SKM-1 (cell line): ENCODE measurements around the gene TAB3.
"Not testable (repeated sequence)": the region's sequence is repeated elsewhere in the genome, so short reads cannot be mapped to it uniquely, and the experiment has no call there.

Experiments
- DNase-seq: peaks from one replicate; lab custom pipeline; 2025; ENCODE audit not compliant: unreplicated experiment; lab: John Stamatoyannopoulos, UW

The TAB3 gene

DNA sequence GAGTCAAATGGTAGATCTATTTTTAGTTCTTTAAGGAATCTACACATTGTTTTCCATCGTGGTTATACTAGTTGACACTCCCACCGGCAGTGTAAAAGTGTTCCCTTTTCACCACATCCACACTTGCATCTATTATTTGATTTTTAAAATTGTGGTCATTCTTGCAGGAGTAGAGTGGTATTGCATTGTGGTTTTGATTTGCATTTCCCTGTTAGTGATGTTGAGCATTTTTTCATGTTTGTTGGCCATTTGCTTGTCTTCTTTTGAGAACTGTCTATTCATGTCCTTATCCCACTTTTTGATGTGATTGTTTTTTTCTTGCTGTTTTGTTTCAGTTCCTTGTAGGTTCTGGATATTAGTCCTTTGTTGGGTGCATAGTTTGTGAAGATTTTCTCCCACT lies 70.0 kb downstream of the TAB3 start:
- DNase-seq = no peak

DNA sequence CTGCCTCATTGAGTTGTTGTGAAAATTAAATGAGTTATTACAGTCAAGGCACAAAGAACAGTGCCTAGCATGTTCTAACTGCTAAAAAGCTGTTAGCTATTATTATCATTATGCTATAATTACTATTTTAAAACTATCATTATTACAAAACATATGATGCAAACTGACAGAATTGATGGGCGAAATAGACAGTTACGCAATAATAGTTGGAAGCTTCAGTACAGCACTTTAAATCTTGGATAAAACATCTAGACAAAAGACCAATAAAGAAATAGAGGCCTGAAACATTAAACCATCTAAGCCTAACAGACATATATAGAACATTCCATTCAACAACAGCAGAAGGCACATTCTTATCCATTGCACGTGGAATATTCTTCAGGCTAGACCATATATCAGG lies 73.0 kb downstream of the TAB3 start:
- no peak for DNase-seq

DNA sequence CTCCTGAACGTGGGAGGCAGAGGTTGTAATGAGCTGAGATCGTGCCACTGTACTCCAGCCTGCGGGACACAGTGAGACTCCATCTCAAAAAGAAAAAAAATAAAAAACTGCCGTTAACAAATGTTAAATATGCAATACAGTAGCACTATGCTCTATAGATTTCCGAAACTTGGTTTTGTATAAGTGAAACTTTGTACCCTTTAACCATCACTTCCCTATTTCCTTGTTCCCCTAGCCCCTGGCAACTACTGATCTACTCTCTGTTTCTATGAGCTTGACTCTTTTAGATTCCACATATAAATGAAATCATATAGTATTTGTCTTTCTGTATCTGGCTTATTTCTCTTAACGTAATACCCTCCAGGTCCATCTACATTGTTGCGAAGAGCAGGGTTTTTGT lies 74.1 kb downstream of the TAB3 start:
- DNase-seq = no peak

DNA sequence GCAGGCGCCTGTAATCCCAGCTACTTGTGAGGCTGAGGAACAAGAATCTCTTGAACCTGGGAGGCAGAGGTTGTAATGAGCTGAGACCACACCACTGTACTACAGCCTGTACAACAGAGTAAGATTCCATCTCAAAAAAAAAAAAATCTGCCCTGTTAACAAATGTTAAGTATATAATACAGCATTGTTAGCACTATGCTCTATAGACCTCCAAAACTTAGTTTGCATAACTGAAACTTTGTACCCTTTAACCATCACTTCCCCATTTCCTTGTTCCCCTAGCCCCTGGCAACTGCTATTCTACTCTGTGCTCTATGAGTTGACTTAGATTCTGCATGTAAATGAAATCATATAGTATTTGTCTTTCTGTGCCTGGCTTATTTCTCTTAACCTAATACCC lies 76.7 kb downstream of the TAB3 start:
- no peak for DNase-seq

DNA sequence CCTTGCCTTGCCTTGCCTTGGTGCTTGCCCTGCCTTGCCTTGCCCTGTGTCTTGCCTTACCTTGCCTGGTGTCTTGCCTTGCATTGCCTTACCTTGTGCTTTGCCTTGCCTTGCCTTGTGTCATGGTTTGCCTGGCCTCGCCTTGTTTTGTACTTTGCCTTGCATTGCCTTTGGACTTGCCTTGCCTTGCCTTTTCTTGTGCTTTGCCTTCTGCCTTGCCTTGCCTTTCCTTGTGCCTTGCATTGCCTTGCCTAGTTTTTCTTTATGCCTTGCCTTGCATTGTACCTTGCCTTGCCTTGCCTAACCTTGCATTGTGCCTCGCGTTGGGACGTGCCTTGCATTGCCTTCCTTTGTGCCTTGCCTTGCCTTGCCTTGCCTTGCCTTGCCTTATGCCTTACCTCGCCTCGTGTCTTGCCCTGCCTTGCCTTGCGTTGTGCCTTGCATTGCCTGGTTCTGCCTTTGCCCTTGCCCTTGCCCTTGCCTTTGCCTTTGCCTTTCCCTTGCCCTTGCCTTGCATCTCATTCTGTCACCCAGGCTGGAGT lies 82.8 kb downstream of the TAB3 start:
- DNase-seq = no peak

DNA sequence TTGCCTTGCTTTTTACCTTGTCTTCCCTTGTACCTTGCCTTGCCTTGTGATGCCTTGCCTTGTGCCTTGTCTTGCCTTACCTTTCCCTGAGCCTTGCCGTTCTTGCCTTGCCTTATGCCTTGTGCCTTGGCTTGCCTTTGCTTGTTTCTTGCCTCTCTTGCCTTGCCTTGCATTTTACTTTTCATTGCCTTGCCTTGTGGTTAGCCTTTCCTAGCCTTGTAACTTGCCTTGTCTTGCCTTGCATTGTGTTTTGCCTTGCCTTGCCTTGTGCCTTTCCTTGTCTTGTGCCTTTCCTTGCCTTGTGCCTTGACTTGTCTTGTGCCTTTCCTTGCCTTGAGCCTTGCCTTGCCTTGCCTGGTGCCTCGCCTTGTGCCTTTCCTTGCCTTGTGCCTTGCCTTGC lies 84.6 kb downstream of the TAB3 start:
- no peak for DNase-seq

DNA sequence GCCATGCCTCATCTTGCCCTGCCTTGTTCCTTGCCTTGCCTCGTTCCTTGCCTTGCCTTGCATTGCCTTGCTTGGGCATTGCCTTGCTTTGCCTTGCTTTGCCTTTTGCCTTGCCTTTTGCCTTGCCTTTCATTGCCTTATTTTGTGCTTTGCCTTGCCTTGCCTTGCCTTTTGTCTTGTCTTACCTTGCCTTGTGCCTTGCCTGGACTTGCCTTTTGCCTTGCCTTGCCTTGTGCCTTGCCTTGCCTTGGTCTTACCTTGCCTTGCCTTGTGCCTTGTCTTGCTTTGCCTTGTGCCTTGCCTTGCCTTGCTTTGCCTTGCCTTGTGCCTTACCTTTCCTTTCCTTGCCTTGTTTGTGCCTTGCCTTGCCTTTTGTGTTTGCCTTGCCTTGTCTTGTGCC lies 88.2 kb downstream of the TAB3 start:
- DNase-seq = no peak

DNA sequence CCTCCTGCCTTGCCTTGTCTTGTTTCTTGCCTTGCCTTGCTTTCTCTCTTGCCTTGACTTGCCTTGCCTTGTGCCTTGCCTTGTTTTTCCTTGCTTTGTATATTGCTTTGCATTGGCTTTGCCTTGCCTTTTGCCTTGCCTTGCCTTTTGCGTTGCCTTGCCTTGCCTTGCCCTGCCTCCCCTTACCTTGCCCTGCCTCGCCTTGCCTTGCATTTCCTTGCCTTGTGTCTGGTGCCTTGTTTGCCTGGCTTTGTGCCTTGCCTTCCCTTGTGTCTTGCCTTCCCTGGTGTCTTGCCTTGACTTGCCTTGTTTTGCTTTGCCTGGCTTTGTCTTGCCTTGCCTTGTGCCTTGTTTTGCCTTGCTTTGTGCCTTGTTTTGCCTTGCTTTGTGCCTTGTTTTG lies 89.7 kb downstream of the TAB3 start:
- no peak for DNase-seq

DNA sequence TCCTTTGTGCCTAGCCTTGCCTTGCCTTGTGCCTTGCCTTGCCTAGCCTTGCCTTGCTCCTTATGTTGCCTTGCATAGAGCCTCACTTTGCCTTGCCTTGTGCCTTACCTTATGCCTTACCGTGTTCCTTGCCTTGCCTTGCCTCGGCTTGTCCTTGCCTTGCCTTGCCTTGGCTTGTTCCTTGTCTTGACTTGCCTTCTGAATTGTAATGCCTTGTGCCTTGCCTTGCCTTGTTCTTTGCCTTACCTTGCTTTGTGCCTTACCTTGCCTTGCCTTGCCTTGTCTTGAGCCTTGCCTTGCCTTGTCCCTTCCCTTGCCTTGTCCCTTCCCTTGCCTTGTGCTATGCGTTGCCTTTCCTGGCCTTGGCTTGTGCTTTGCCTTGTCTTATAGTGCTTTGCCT lies 90.2 kb downstream of the TAB3 start:
- DNase-seq = no peak

DNA sequence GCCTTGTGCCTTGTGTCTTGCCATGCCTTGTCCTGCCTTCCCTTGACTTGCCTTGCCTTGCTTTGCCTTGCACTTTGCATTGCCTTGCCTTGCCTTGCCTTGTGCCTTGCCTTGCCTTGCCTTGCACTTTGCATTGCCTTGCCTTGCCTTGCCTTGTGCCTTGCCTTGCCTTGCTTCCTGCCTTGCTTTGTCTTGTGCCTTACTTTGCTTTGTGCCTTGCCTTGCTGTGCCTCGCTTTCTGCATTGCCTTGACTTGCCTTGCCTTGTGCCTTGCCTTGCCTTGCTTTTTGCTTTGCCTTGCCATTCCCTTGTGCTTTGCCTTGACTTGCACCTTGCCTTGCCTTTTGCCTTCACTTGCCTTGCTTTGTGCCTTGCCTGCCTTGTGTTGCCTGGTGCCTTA lies 91.8 kb downstream of the TAB3 start:
- DNase-seq = not testable (repeated sequence)

DNA sequence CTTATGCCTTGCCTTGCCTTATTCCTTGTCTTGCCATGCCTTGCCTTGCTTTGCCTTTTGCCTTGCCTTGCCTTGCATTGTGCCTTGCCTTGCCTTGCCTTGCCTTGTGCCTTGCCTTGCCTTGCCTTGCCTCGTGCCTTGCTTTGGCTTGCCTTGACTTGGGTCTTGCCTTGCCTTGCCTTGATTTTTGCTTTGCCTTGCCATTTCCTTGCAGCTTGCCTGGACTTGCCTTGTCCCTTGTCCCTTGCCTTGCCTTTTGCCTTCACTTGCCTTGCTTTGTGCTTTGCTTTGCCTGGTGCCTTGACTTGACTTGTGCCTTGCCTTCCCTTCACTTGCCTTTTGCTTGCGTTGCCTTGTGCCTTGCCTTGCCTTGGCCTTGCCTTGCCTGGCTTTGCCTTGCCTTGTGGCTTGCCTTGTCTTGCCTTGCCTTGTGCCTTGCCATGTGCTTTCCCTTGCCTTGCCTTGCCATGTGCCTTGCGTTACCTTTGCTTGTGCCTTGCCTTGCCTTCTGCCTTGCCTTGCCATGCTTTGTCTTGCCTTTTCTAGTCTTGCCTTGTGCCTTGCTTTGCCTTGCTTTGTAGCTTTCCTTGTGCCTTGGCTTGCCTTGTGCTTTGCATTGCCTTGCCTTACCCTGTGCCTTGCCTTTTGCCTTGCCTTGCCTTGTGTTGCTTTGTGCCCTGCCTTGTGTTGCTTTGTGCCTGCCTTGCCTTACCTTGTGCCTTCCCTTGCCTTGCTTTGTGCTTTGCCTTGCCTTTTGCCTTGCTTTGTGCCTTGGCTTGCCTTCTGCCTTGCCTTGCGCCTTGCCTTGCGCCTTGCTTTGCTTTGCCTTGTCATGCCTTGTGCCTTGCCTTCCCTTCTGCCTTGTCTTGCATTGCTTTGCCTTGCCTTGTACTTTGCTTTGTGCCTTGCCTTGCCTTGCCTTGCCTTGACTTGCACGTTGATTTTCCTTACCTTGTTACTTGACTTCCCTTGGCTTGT lies 92.8 kb downstream of the TAB3 start:
- DNase-seq = no peak

DNA sequence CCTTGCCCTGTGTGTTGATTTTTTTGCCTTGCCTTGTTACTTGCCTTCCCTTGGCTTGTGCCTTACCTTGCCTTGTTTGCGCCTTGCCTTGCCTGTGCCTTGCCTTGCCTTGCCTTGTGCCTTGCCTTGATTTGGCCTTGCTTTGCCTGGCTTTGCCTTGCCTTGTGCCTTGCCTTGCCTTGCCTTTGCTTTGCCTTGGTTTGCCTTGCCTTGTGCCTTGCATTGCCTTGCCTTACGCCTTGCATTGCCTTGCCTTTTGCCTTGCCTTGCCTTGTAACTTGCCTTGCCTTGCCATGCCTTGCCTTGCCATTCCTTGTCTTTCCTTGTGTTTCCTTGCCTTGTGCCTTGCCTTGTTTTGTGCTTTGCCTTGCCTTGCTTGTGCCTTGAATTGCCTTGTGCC lies 94.6 kb downstream of the TAB3 start:
- no peak for DNase-seq

DNA sequence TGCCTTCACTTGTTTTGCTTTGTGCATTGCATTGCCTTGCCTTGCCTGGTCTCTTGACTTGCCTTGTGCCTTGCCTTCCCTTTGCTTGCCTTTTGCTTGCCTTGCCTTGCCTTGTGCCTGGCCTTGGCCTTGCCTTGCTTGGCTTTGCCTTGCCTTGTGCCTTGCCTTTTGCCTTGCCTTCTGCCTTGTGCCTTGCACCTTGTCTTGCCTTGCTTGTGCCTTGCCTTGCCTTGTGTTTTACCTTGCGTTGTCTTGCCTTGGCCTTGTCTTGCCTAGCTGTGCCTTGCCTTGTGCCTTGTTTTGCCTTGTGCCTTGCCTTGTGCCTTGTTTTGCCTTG lies 95.3 kb downstream of the TAB3 start:
- DNase-seq = no peak

DNA sequence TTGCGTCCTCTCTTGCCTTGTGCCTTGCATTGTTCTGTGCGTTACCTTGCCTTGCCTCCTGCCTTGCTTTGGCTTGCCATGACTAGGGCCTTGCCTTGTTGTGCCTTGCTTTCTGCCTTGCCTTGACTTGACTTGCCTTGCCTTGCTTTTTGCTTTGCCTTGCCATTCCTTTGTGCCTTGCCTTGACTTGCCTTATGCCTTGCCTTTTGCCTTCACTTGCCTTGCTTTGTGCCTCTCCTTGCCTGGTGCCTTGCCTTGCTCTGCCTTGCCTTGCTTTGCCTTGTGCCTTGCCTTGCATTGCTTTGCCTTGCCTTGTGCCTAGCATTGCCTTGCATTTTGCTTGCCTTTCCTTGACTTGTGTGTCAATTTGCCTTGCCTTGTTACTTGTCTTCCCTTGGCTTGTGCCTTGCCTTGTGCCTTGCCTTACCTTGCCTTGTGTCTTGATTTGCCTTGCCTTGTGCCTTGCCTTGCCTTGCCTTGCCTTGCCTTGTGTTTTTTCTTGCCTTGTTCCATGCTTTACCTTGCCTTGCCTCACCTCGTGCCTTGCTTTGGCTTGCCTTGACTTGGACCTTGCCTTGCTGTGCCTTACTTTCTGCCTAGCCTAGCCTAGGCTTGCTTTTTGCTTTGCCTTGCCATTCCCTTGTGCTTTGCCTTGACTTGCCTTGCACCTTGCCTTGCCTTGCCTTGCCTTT lies 95.8 kb downstream of the TAB3 start:
- DNase-seq = no peak

DNA sequence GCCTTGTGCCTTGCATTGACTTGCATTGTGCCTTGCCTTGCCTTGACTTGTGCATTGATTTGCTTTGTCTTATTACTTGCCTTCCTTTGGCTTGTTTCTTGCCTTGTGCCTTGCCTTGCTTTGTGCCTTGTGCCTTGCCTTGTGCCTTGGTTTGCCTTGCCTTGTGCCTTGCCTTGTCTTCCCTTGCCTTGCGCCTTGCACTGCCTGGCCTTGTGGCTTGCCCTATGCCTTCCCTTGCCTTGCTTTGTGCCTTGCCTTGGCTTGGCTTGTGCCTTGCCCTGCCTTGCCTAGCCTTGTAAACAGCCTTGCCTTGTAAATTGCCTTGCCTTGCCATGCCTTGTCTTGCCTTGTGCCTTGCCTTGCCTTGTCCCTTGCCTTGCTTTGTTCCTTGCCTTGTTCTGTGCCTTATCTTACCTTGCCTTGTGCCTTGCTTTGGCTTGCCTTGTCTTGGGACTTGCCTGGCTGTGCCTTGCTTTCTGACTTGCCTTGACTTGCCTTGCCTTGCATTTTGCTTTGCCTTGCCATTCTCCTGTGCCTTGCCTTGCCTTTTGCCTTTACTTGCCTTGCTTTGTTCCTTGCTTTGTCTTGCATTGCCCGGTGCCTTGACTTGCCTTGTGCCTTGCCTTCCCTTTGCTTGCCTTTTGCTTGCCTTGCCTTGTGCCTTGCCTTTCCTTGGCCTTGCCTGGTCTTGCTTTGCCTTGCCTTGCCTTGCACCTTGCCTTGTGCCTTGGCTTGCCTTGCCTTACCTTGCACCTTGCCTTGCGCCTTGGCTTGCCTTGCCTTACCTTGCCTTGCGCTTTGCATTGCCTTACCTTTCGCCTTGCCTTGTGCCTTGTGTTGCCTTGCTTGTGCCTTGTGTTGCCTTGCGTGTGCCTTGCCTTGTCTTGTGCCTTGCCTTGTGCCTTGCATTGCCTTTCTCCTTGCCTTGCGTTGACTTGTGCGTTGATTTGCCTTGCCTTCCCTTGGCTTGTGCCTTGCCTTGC lies 97.5 kb downstream of the TAB3 start:
- no peak for DNase-seq

DNA sequence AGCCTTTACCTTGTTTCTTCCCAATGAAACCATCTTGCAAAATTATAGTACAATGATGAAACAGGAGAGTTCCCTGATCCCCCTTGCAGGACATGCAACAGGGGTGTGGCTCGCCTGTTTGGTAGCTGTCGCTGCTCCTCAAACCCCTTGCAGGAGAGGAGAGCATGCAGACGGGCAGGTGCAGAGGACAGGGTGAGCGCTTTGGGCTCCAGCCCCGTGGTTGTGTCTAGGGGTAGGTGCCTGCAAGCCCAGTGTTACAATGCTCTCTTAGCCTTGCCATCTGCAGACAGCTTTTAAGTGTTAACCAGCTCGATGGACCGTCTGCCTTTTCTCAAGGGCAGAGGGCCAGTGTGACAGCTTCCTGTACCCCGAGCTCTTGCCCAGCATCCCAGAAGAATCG lies 102.0 kb downstream of the TAB3 start:
- DNase-seq = no peak

DNA sequence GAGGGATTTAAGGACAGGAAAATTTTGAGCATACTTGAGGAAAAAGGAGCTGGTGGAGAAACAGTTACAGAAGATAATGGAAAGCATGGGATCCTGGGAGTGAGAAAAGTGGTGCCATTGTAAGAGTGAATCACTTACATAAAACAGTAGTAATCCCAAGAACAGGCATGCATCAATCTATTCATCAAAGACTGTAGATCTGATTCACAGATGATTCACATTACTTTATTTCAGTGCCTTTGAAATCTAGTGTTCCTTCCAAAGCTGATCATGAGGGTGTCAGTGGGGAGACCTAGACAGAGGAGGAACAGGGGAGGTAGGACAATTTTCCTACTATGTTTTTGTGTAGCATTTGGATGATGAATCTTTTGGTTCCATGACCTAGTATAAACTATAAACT lies 102.7 kb downstream of the TAB3 start:
- DNase-seq = no peak

DNA sequence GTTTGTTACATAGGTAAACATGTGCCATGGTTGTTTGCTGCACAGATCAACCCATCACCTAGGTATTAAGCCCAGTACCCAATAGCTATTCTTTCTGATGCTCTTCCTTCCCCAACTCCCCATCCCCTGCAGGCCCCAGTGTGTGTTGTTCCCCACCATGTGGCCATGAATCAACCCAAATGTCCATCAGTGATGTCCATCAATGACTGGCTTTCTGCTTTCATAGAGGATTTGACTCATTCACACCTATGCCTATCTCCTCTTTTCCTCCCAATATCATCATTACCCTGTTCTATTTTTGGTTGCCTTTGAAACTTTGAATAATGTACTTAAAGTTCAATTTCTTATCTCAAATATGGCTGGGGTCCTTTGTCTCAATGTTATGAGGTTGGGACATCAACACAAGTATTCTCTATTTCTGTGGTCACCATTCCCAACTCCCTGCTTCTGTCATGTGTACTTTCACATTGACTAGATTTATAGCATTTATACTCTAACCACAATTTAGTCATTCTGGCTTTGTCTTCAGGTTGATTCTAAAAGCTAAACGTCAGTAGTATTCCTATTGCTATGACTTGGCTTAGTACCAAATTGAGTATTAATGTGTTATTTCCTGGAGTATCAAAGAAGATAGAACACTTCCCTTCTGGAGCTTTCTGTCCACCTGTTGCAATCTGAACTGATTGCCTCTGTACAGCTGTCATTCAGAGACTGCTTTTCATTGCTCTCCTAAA lies 107.2 kb downstream of the TAB3 start:
- DNase-seq = no peak

DNA sequence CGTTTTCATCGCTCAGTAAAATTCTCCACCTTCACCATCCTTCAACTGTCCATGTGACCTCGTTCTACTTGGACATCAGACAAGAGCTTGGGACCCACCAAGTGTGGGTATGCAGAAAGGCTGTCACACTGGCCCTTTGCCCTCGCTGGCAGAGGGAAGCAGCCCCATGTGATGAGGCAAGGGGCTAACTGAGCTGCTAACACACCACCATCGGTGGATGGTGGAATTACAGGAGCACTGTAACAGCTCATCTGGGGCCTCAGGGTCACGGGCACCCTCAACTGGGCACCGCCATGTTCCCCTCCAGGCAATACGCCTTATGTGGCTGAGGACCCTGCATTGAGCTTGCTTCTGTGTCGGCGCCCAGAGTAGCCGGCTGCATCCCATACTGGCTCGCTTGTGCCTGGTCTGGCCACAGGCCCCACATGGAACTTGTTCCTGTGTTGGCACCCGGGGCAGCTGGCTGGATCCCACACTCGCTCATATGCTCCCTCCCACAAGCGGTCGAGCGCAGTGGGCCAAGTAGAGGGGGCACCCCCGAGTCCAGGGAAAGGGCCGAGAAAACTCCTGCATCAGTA lies 109.5 kb downstream of the TAB3 start:
- no peak for DNase-seq

DNA sequence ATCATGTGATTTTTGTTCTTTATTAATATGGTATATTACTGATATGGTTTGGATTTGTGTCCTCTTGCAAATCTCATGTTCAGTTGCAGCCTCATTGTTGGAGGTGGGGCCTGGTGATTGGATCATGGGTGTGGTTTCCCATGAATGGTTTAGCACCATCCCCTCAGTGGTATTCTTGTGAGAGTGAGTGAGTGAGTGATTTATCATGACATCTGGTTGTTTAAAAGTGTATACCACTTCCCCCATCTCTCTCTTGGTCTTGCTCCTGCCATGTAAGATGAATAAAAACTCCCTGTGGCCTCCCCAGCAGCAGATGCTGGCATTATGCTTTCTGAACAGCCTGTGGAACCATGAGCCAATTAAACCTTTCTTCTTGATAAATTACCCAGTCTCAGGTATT lies 111.5 kb downstream of the TAB3 start:
- DNase-seq = no peak
